ENCODE measurements around the gene PUSL1. TPM values are rescaled to one million over a fixed set of nuclear protein-coding genes. Genes with fewer than 3 reads are reported as not detected.
A peak's percentile ranks its signal among the peaks of the same experiment; 100 is the strongest.

The PUSL1 gene
- total RNA-seq, 1 experiment from 2014 or later, result 18.9 TPM

- no peaks in the 10 kb centered on the region for H3K9me2 ChIP-seq (ENCODE audit: insufficient read depth)
- BruUV-seq (replicated peaks), result TSS peak; percentile 72
- peak overlapping the region; percentile 55 for H3K27ac ChIP-seq
- H3F3A ChIP-seq (ENCODE audit: insufficient read depth, low read depth), result peaks cover 11% of the 10 kb centered on the region
- H3K9me3 ChIP-seq (ENCODE audit: insufficient read depth, low read depth), result no peaks in the 10 kb centered on the region
- H3K4me2 ChIP-seq, result peak overlapping the region; percentile 93
- peak; percentile 65 to 78 for DNase-seq
- H3K79me2 ChIP-seq (ENCODE audit: low read depth), result peaks cover 53% of the 10 kb centered on the region
- peaks cover 45% of the 10 kb centered on the region for H4K20me1 ChIP-seq (ENCODE audit: insufficient read depth)
- ChIA-PET CTCF (no interaction called here), POLR2A (ENCODE audit: unreplicated experiment) (no interaction called here)
- intact Hi-C loops (cut with micrococcal nuclease; ENCODE audit: unreplicated experiment), result loop anchor here (5.0 kb wide), 1 partner anchor 75 kb away; the partner anchor contains the start of gene DVL1
- H3K27me3 ChIP-seq (ENCODE audit: insufficient read depth, low read depth), result no peaks in the 10 kb centered on the region
- TF ChIP-seq EZH2 (IDR thresholded peaks at IDR 0.05; ENCODE audit: low read depth) (no peak), CTCF (conservative IDR thresholded peaks at IDR 0.05) (no peak)
- peak overlapping the region; percentile 70 for H3K4me3 ChIP-seq
- H3K36me3 ChIP-seq (ENCODE audit: low read depth), result peaks cover 4% of the 10 kb centered on the region; the same call in 1 of the 2 replicates
- H3K4me1 ChIP-seq (replicated peaks; ENCODE audit: insufficient read depth), result peaks cover 17% of the 10 kb centered on the region
- H2AFZ ChIP-seq, result no peak overlapping the region
Measured at GRCh38 chr1:1272341-1273208, 35.8 kb upstream of the PUSL1 start.

DNA sequence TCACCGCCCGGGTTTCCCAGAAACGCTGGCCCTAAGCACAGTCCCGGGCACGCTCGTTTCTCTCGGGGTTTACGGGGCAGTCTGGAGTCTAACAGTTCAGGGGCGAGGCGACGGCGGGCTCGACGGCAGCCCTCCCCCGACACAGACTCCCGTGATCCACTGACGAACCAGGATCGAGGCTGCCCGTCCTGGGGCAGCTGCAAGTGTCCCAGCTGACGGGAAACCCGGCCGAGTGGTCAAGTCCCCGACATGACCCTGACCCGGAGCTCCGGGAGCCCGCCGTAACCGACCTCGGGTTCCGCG, 35.2 kb upstream of the PUSL1 start:
- Histone ChIP-seq H3K36me3 (ENCODE audit: low read depth) (peaks cover 4% of the 10 kb centered on the region; the same call in 1 of the 2 replicates), H3K9me2 (ENCODE audit: insufficient read depth) (no peaks in the 10 kb centered on the region), H3K4me2 (peak overlapping the region; percentile 93), H4K20me1 (ENCODE audit: insufficient read depth) (peaks cover 39% of the 10 kb centered on the region), H3K27ac (peak overlapping the region; percentile 42), H3K4me3 (peak overlapping the region; percentile 70), H3K9me3 (ENCODE audit: insufficient read depth, low read depth) (no peaks in the 10 kb centered on the region), H3K27me3 (ENCODE audit: insufficient read depth, low read depth) (no peaks in the 10 kb centered on the region), H3F3A (ENCODE audit: insufficient read depth, low read depth) (peaks cover 10% of the 10 kb centered on the region), H3K79me2 (ENCODE audit: low read depth) (peaks cover 50% of the 10 kb centered on the region), H3K4me1 (replicated peaks; ENCODE audit: insufficient read depth) (peaks cover 17% of the 10 kb centered on the region), H2AFZ (no peak overlapping the region)
- DNase-seq, result no peak
- TF ChIP-seq CTCF (conservative IDR thresholded peaks at IDR 0.05) (no peak), EZH2 (IDR thresholded peaks at IDR 0.05; ENCODE audit: low read depth) (no peak)
- POLR2A ChIA-PET (ENCODE audit: unreplicated experiment), result interaction anchor here (0.6 to 0.7 kb wide), 5 partner anchors 9 to 142 kb away, joined by 3 to 21 read pairs (median 14); no protein-coding TSS in a partner anchor
- intact Hi-C loops (cut with micrococcal nuclease; ENCODE audit: unreplicated experiment), result loop anchor here (5.0 kb wide), 1 partner anchor 74 kb away; the partner anchor contains the start of gene DVL1
- BruUV-seq (replicated peaks), result no TSS peak
- CTCF ChIA-PET, result no interaction called here

DNA sequence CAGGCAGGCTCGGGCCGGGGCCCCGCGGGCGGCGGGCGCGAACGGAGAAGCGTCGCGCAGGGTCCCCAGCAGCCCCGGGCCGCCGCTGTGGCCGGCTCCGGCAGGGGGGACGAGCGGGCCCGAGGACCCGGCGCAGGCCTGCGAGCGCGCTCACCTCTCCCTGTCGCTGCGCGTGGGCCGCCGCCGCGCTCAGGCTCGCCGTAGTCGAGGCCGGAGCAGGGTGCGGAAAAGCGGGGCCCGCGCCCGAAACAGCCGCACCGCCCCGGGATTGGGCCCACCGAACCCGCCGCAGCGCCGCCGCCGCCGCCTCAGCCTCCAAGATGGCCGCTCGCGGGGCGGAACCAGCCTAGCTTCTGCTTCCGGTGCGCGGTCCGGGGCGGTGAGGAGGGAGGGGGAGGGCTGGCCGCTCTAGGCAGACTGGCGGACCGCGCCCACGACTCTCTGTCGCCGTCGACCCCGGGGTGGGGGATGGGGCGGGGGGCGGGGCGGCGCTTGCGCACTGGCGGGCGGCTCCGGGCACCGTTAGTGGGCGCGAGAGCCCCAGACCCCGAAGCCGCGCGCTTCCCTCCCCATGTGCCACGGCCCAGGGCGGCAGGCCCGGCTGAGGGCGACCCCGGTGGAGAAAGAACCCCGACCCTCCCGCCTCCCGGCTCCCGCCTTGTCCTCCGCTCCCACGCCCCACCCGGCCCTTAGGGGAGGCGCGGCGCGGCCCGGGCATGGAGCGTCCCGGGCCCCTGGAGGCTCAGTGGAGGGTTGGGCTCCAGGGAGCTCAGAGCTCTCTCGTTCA, 34.7 kb upstream of the PUSL1 start, which contains the start of gene UBE2J2:
Gene UBE2J2, minus strand, starts transcription at position 343 of the 787 bp plus-strand sequence. CDS start 5,862 bp downstream, outside the sequence.
- TF ChIP-seq EZH2 (IDR thresholded peaks at IDR 0.05; ENCODE audit: low read depth), result no peak
- TF ChIP-seq CTCF (conservative IDR thresholded peaks at IDR 0.05), result no peak
- peak within 1 kb of the TSS; percentile 70 for H3K4me3 ChIP-seq
- ChIA-PET CTCF (interaction anchor here (0.6 to 0.7 kb wide), 2 partner anchors 9 to 17 kb away, joined by 7 read pairs; no protein-coding TSS in a partner anchor), POLR2A (ENCODE audit: unreplicated experiment) (interaction anchor here (0.6 to 0.7 kb wide), 6 partner anchors 10 to 158 kb away, joined by 3 to 21 read pairs (median 10); partner anchors contain the start of gene C1orf159)
- BruUV-seq (replicated peaks), result no TSS peak
- intact Hi-C loops (cut with micrococcal nuclease; ENCODE audit: unreplicated experiment), result loop anchor here (5.0 kb wide), 1 partner anchor 74 kb away; the partner anchor contains the start of gene DVL1
- H3K9me3 ChIP-seq (ENCODE audit: insufficient read depth, low read depth), result no peaks in the 10 kb centered on the region
- peak within 1 kb of the TSS; percentile 93 for H3K4me2 ChIP-seq
- peaks cover 35% of the 10 kb centered on the region for H4K20me1 ChIP-seq (ENCODE audit: insufficient read depth)
- H3K9me2 ChIP-seq (ENCODE audit: insufficient read depth), result no peaks in the 10 kb centered on the region
- H2AFZ ChIP-seq, result peak within 1 kb of the TSS; percentile 88
- no peaks in the 10 kb centered on the region for H3K27me3 ChIP-seq (ENCODE audit: insufficient read depth, low read depth)
- peak within 1 kb of the TSS; percentile 42 for H3K27ac ChIP-seq
- peaks cover 44% of the 10 kb centered on the region for H3K79me2 ChIP-seq (ENCODE audit: low read depth)
- peaks cover 17% of the 10 kb centered on the region for H3K4me1 ChIP-seq (replicated peaks; ENCODE audit: insufficient read depth)
- peak; percentile 73 to 85 for DNase-seq
- H3F3A ChIP-seq (ENCODE audit: insufficient read depth, low read depth), result peaks cover 10% of the 10 kb centered on the region
- H3K36me3 ChIP-seq (ENCODE audit: low read depth), result peaks cover 4% of the 10 kb centered on the region; the same call in 1 of the 2 replicates
